ENCODE results near the gene SYT9. TPM values are rescaled to one million over a fixed set of nuclear protein-coding genes. Genes with fewer than 3 reads are reported as not detected.

The SYT9 gene
- total RNA-seq (under 1 TPM in 2 of 5 donors, not detected in 3; 0.73 to 0.89 TPM), polyA plus RNA-seq (under 1 TPM; 0.10 to 0.31 (median 0.19) TPM)
- long read RNA-seq, donor 1, result 0 reads
- long read RNA-seq, donor 2, result 0 reads
- long read RNA-seq, donor 3, result 0 reads
- long read RNA-seq, donor 4, result 0 reads
- long read RNA-seq, donor 5, result 0 reads
- long read RNA-seq, donor 6, result 0 reads
- long read RNA-seq, donor 7, result 0 reads
- long read RNA-seq, donor 8, partial matches to known transcripts, result 0 of 1 reads
- long read RNA-seq, donor 8, other reads (novel, unspliced or antisense), result 0 of 1 reads
- long read RNA-seq, donor 9, result 0 reads
- long read RNA-seq, donor 10, result 0 reads

- intact Hi-C loops (cut with DNase I; ENCODE audit: low total_unique reads), result no loop called here
- H3K4me3 ChIP-seq, result peak within 1 kb of the TSS; percentile 46 to 64 (median 59)
- 0 to 2% (median 1%) methylated on average over 21 to 84 of the region's 84 CpGs for WGBS, 5 donors
Observed at GRCh38 chr11:7251836-7252682, at the start of gene SYT9. TSS of gene SYT9 (plus strand) at chr11:7251904. CDS start at chr11:7252187, 283 bp downstream.

GRCh38 chr11:7202412-7202811 is 49.3 kb upstream of the SYT9 start:
- DNase-seq, result no peak
- no peak overlapping the region for H3K4me3 ChIP-seq
- no peaks in the 10 kb centered on the region for H3K4me1 ChIP-seq
- intact Hi-C loops (cut with DNase I; ENCODE audit: low total_unique reads), result no loop called here
- no peak overlapping the region for H3K27ac ChIP-seq
- TF ChIP-seq CTCF (IDR thresholded peaks at IDR 0.05), result no peak
- no peak for TF ChIP-seq EP300 (IDR thresholded peaks at IDR 0.05)
- TF ChIP-seq POLR2AphosphoS5 (IDR thresholded peaks at IDR 0.05), result no peak
- TF ChIP-seq POLR2A (IDR thresholded peaks at IDR 0.05), result no peak
- H3K9me3 ChIP-seq, result no peaks in the 10 kb centered on the region
- H3K36me3 ChIP-seq, result no peaks in the 10 kb centered on the region
- H3K27me3 ChIP-seq, result no peaks in the 10 kb centered on the region
- WGBS, 5 donors, result 91 to 98% (median 95%) methylated on average over 3 of the region's 3 CpGs

More at GRCh38 chr11:7251836-7252682, at the start of gene SYT9:
- Histone ChIP-seq H3K4me1 (peaks cover 9 to 21% (median 18%) of the 10 kb centered on the region in 4 donors), H3K9me3 (no peaks in the 10 kb centered on the region), H3K36me3 (no peaks in the 10 kb centered on the region), H3K27ac (no peak within 1 kb of the TSS), H3K27me3 (peaks cover 4 to 44% (median 20%) of the 10 kb centered on the region in 3 donors)
- TF ChIP-seq EP300 (IDR thresholded peaks at IDR 0.05), result no peak
- no peak for TF ChIP-seq CTCF (IDR thresholded peaks at IDR 0.05)
- TF ChIP-seq POLR2AphosphoS5 (IDR thresholded peaks at IDR 0.05), result no peak
- no peak for TF ChIP-seq POLR2A (IDR thresholded peaks at IDR 0.05)
- DNase-seq, result peak; percentile 54 to 78

- Histone ChIP-seq H3K36me3 (no peaks in the 10 kb centered on the region), H3K9me3 (no peaks in the 10 kb centered on the region), H3K27me3 (peaks cover 0 to 3% (median 0%) of the 10 kb centered on the region in 3 donors), H3K4me1 (no peaks in the 10 kb centered on the region), H3K4me3 (no peak overlapping the region), H3K27ac (no peak overlapping the region)
- TF ChIP-seq POLR2AphosphoS5 (IDR thresholded peaks at IDR 0.05) (no peak), CTCF (IDR thresholded peaks at IDR 0.05) (no peak), EP300 (IDR thresholded peaks at IDR 0.05) (no peak)
- 36 to 44% (median 40%) methylated on average over 4 of the region's 4 CpGs for WGBS, 5 donors
- intact Hi-C loops (cut with DNase I; ENCODE audit: low total_unique reads), result no loop called here
- DNase-seq, result peak in 1 of 2 donors; percentile 5
Observed at GRCh38 chr11:7204778-7205177, 46.9 kb upstream of the SYT9 start.

- Histone ChIP-seq H3K27me3 (peaks cover 0 to 3% (median 0%) of the 10 kb centered on the region in 3 donors), H3K4me1 (no peaks in the 10 kb centered on the region), H3K36me3 (no peaks in the 10 kb centered on the region), H3K4me3 (no peak overlapping the region), H3K27ac (no peak overlapping the region), H3K9me3 (no peaks in the 10 kb centered on the region)
- intact Hi-C loops (cut with DNase I; ENCODE audit: low total_unique reads), result no loop called here
- WGBS, 5 donors, result 78 to 85% (median 81%) methylated on average over 7 of the region's 7 CpGs
- TF ChIP-seq POLR2A (IDR thresholded peaks at IDR 0.05) (no peak), EP300 (IDR thresholded peaks at IDR 0.05) (no peak), CTCF (IDR thresholded peaks at IDR 0.05) (no peak), POLR2AphosphoS5 (IDR thresholded peaks at IDR 0.05) (no peak)
- DNase-seq, result no peak
Observed at GRCh38 chr11:7208391-7208790, 43.3 kb upstream of the SYT9 start.

Data from stomach (tissue), 19 donors.